Measurements from ENCODE around the gene SMARCA4.
A peak's percentile ranks its signal among the peaks of the same experiment; 100 is the strongest.

Gene SMARCA4

DNA sequence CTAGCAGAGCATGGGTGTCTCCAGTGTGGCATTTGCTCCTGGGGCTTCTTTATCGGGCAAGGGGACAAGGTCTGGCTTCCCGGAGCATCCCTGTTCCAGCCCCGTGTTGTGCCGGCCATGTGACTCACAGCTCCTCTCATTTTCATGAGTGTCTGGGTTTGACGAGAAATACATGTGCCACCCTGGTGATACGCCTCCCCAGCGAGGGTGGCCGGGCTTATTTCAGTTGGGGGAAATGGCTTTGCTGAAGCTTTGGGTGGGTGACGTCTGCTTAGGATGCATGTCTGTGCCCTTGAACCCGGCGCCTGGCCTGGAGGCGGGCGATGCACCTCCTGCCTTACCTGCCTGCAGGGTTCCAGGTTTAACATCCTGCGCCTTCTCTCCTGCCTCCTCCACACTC lies 66.6 kb downstream of the SMARCA4 start:
- no peak for DNase-seq
- intact Hi-C loops (cut with DNase I), result no loop called here

DNA sequence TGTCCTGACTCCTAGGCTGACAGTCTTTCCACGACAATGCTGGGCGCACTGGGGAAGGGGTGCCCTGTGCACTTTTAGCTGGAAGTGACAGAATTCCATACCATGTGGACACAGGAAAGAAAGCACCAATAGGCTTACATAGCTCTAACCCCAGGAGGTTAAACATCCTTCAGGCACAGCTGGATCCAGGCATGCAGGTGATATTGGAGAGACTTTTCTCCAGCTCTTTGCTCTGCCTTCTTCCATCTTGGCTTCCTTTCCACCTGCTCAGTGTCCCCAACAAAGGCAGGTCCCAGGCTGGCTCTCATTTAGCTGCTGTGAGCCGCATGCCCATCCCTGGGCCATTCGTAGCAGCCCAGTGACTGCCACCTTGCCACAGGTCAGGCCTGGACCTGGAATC lies 67.3 kb downstream of the SMARCA4 start:
- no peak for DNase-seq
- intact Hi-C loops (cut with DNase I), result no loop called here

DNA sequence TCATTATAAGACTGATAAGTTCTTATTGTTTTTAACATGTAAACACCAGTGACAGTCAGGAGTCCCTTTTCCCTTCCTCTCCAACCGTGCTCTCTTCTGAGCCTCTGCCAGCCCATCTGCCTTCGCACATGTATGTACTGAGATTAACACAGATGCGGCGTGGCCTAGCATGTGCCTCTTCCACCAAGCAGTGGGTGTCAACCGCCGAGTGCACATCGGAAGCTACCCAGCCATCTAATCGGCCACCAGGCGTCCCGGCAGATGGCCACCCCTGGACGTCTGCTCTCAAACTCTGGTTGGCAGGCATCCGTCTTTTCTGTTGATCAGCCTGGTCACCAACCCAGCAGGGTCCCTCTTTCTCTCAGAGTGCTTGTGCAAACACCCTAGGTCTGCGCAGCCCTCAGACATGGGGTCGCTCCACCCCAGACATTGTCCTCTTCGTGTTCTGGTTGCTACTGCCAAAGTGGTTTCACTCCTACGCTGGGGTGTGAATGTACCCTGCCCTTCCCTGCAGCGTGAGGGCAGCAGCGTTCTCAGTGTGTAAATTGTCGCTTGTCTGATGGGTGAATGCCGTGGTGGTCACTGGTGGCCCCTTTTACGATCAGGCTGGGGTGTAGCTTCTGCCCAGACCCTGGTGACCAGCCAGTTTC lies 70.7 kb downstream of the SMARCA4 start:
- DNase-seq, result no peak
- intact Hi-C loops (cut with DNase I), result no loop called here

DNA sequence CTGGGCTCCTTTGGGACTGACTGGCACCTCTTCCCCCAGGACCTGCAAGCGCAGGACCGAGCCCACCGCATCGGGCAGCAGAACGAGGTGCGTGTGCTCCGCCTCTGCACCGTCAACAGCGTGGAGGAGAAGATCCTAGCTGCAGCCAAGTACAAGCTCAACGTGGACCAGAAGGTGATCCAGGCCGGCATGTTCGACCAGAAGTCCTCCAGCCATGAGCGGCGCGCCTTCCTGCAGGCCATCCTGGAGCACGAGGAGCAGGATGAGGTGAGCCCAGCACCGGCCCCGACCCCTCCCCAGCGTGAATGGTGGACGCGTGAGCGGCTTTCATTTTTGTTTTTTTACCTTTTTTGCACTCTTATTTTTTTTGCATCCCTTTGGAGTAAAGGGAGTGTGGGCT lies 72.4 kb downstream of the SMARCA4 start:
- no peak for DNase-seq
- intact Hi-C loops (cut with DNase I), result no loop called here

DNA sequence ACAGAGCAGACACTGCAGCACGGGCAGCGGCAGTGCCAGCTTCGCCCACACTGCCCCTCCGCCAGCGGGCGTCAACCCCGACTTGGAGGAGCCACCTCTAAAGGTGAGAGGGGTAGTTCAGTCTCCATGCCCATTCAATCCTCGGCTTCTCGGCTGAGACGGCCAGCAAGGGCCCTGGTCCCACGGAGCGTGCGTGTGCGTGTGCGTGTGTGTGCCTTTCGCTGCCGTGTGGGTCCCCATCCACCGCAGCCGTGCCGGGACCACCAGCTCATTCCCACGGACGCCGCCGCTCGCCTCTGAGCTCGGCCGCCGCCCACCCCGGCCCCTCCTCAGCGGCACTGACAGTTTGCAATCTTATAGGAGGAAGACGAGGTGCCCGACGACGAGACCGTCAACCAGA lies 72.9 kb downstream of the SMARCA4 start:
- intact Hi-C loops (cut with DNase I), result no loop called here
- no peak for DNase-seq

DNA sequence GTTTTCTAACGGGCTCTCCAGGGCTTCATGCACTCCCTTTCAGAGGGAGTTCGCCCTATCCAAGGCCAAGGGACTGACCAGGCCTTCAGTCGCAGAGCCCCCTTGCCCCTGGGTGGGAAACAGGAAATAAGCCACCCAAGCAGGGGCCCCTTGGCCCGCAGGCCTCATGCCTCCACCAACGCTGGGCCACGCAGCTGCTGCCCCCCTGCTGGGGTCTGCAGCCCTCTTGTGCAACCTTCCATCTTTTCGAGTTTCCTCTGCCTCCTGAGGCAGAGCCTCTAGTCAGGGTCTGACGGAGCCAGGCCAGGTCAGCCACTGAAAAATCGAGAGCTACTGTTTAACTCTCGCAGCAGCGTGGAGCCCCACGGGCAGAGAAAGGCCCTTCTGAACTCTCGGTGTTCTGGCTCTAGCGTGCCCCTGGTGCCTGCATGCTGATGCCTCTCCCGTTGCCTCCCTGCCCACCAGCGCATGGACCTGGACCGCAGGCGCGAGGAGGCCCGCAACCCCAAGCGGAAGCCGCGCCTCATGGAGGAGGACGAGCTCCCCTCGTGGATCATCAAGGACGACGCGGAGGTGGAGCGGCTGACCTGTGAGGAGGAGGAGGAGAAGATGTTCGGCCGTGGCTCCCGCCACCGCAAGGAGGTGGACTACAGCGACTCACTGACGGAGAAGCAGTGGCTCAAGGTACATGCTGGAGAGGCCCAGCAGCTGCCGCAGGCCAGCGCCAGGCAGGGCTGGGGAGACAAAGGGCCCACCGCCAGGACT lies 73.8 kb downstream of the SMARCA4 start:
- no peak for DNase-seq
- intact Hi-C loops (cut with DNase I), result loop anchor here (5.0 kb wide), 2 partner anchors 53 to 98 kb away; partner anchors contain the start of gene LDLR

DNA sequence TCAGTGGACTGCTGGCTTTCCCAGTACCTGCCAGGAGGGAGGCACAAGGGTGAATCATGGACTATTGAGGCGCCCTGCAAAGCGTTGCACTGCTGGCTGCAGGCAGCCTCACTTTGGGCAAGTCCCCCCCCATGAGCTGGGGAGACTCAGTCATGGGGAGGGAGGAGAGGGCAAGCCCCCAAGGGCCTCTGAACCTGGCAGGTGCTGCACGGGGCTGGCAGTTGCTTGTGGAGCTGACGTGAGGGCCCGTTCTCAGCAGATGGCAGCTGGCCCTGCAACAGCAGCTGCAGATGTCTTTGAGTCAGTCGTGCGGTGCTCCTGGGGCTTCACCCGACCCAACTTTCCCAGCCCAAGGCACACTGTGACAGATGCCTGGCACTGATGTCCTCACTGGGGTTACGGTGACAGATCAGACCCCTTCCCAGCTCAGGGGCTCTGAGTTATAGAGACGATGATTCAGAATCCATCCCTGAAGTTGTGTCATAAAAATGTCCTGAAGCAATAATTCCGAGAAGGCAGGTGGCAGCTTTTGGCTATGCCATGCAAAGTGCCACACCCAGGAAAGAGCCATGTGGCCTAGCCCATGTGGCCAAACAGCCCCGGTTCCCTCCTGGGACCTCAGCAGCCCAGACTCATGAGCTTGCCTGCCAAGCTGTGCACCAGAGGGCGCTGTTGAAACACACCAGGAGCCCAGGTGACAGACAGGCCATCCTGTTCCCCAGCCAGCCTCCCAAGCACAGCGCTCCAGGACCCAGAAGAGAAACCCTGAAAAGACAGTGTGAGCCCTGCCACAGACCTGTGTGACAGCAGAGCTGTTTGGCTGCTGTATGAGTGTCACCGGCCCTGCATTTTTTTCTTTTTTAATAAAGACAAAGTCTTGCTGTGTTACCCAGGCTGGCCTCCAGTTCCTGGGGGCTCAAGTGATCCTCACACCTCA lies 74.9 kb downstream of the SMARCA4 start:
- DNase-seq, result peak; percentile 64 to 96 (median 84)
- intact Hi-C loops (cut with DNase I), result loop anchor here (5.0 kb wide), 2 partner anchors 52 to 97 kb away; partner anchors contain the start of gene LDLR

DNA sequence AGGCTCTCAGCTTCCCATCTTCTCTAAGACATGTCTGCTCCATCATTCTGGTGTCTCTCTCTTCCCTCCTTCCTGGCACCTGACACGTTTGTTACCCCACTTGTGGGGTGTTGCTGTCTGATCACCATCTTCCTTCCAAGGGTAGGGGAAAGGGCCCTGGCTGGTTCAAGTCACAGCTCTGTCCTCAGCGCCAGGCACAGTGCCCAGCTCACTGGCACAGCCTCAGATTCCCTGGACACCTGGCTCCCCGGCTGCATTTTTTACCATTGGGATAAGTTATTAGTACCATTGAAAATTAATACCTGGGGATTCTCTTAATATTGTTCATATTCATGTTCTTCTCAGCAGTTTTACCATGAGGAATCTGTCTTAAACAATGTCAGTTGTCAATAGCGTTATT lies 77.7 kb downstream of the SMARCA4 start:
- intact Hi-C loops (cut with DNase I), result loop anchor here (5.0 kb wide), 2 partner anchors 49 to 94 kb away; partner anchors contain the start of gene LDLR

DNA sequence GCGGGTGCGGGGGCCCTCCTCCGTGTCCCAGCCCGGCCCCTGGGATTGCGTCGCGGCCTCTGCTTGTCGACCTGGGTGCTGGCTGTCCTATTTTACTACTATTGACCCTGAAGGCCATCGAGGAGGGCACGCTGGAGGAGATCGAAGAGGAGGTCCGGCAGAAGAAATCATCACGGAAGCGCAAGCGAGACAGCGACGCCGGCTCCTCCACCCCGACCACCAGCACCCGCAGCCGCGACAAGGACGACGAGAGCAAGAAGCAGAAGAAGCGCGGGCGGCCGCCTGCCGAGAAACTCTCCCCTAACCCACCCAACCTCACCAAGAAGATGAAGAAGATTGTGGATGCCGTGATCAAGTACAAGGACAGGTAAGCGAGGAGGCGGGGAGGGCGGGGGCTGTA lies 80.4 kb downstream of the SMARCA4 start:
- DNase-seq, result no peak
- intact Hi-C loops (cut with DNase I), result no loop called here

More for the DNA sequence above, 77.7 kb downstream of the SMARCA4 start:
- DNase-seq, result no peak

DNA sequence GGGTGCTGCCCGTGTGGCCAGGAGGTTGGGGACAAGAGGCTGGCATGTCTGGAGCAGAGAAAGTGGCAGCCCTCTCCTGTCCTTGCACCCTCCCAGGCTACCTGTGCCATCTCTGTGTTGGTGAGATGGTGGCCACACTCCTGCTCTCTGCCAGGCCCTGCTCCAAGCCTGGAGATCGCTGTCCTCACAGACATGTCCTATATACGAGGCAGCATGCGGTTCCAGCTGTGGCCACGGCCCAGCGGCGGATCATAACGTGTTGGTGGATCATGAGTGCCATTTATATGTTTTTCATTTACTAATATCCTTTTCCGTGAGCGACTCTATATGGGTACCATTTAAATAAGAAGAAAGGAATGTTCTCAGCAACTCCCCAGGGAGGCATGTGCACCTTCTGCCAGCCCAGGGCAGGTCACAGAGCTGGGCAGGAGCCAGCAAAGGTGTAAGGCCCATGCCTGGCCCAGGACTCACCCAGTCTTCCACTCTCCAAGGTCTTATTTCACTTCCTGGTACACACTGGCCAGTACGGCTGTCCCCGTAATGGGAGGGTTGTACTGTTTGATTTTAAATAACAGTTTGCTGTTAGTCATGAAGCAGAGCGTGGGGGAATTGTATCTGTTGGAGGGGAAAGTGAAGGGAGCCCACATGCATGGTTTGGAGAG lies 81.3 kb downstream of the SMARCA4 start:
- intact Hi-C loops (cut with DNase I), result no loop called here
- DNase-seq, result no peak

DNA sequence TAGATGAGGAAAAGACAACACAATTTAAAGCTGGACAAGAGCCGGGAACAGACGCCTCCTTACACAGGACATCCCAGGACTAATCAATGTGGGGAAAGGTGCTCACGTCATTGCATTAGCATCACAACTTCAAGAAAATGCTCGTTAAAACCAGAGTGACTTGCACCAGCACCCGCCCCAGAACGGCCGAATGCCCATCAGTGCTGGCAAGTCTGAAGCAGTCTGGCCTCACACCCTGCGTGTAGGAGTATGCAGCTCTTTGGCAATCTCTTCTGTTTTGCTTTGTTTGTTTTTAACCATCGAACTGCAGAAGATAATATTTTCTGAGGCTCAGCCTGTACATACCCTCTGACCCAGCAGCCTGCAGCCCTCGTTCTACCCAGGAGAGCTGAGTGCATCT lies 83.6 kb downstream of the SMARCA4 start:
- intact Hi-C loops (cut with DNase I), result no loop called here

DNA sequence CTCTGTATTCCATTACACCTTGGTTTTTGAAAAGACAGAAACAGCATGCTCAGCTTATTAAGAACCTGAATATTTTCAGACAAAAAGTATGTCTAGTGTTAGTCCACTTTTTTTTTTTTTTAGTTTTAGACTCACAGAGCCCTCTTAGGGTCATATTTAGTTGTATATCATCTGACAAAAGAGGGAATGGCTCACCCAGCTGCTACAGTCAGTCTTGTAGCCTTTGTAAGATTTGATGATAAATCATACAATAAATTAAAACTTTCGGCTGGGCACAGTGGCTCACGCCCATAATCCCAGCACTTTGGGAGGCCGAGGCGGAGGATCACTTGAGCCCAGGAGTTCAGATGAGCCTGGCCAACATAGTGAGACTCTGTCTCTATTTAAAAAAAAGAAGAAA lies 84.7 kb downstream of the SMARCA4 start:
- no peak for DNase-seq
- intact Hi-C loops (cut with DNase I), result no loop called here

More for the DNA sequence above, 83.6 kb downstream of the SMARCA4 start:
- no peak for DNase-seq

DNA sequence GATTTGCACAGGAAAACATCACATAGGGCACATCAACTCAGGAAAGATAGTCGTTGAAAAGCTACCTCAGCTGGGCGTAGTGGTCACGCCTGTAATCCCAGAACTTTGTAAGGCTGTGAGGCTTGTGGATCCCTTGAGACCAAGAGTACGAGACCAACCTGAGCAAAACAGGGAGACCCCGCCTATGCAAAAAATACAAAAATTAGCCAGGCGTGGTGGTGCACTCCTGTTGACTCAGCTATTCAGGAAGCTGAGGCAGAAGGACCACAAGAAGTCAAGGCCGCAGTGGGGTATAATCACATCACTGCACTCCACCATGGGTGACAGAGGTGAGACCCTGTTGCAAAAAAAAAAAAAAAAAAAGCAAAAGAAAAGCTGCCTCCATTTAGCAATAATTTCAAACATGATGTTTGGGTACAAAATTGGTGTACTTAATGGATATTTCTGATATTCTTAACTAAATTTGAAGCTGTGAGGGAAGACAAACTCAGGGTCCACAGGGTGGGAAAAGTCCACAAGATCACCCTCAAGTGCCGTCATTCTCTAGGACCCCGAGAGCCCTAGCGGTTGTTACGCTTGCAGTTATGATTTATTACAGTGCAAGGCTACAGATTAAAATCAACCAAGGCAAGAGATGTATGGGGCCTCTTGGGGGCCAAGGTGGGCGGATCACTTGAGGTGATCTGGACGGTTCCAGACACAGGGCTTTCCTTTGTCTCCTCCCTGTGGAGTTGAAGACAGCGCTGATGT lies 86.0 kb downstream of the SMARCA4 start:
- intact Hi-C loops (cut with DNase I), result no loop called here
- DNase-seq, result no peak

DNA sequence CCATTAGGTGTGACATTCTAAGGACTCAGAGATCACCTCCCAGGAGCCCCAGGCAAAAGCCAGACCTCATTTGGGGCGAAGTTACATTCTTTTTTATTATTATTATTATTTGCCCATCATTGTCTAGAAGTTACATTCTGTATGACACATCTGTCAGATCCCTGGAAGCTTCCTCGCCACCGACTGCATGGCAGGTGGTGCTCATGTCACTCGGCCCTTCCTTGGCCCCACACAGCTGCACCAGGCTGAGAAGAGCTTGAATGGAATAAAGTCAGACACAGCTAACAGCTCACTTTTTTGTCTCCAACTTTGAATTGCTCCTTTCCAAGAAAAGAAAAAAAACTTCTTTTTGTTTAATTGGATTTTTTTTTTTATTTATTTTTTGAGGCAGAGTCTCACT lies 87.0 kb downstream of the SMARCA4 start:
- intact Hi-C loops (cut with DNase I), result no loop called here
- no peak for DNase-seq

DNA sequence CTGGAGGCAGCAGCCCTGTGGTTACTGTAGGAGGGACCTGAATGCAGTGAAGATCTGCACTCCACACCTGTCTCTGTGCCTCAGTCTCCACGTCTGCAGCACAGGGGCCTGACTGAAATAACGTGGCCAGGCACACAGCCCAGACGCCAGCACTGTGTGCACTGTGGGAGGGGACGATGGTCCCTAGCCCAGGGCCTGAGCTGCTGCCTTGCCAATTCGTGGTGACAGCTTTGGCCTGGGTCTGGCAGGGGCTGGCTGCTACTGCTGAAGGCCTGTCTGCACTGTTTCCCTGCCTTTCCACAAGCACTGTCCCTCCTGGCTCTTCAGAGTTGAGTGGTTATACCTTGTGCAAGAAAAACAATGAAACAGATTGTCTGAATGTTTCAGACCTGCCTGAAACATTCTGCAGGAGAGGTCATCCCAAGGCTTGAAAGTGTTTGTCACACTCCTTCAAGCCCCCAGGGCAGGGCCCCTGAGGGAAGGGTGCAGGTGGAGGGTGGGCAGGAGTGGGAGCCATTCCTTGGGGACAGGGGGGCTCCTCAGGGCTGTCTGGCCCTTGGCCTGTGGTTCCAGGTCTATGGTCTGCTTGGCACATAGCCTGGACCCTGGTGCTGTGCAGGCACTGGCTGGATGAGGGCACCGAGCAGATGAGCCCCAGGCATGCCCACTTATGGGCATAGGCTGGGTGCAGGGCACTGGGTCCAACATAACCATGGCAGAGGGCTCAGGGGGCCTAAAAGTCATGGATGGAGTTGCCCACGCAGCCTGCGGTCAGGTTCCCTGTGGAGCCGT lies 89.7 kb downstream of the SMARCA4 start:
- intact Hi-C loops (cut with DNase I), result no loop called here
- no peak for DNase-seq

DNA sequence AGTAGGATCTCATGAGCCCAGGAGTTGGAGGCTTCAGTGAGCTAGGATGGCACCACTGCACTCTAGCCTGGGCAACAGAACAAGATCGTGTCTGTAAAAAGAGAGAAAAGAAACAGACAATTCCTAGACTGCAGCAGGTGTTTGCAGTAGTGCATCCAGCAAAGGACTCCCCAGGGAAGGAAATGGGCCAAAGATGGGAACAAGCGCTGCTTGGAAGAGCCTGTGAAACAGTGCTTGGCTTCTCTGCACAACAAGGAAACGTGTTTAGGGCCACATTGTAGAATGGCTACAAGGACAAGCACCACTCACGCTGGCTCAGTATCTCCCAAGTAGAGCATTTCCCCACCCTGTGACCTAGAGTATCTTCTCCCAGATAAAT lies 93.0 kb downstream of the SMARCA4 start:
- intact Hi-C loops (cut with DNase I), result no loop called here
- no peak for DNase-seq

DNA sequence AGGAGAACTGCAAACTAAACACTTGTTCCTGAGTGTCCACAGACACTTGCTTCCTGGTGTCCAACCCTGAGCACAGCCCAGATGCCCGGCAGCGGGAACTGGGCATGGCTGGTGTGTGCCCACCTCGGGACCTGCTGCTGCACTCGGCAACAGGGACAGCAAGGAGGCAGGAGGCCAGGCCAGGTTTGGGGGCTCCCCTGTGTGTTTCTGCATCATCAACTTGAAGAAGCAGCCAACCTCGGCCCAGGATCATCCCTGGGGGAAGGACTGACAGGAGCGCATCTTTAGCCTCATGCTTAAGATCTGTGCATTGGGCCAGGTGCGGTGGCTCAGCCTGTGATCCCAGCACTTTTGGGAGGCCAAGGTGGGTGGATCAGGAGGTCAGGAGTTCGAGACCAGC lies 93.4 kb downstream of the SMARCA4 start:
- peak in 1 of 10 donors; percentile 50 for DNase-seq
- intact Hi-C loops (cut with DNase I), result no loop called here

DNA sequence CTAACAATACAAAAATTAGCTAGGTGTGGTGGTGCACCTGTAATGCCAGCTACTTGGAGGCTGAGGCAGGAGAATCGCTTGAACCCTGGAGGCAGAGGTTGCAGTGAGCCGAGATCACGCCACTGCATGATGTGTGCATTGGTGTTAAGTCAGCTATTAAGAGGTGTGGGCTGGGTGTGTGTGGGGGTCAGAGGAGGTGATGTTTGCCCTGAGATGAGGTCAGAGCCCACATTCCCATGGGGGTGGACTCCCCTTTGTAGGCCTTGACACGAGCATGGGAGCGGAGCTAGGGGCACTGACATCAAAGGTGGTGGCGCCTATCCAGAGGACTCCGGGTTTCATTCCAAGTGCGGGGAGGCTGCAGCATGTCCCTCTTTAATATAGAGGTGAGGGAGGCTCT lies 93.8 kb downstream of the SMARCA4 start:
- DNase-seq, result peak in 1 of 10 donors; percentile 23
- intact Hi-C loops (cut with DNase I), result no loop called here
